GM12892 (cell line): Measurements from ENCODE around the gene CRIM1.

Experiments used
- POLR2A ChIP-seq: IDR thresholded peaks from 2 replicates; pipeline ENCODE4 v1.6.1; 2011; ENCODE audit warnings: low read depth, low read length, control low read depth
- POLR2AphosphoS5 ChIP-seq: IDR thresholded peaks from 2 replicates; pipeline ENCODE4 v1.6.1; 2011; ENCODE audit warnings: low read depth, low read length, control low read depth
- TAF1 ChIP-seq: IDR thresholded peaks from 2 replicates; pipeline ENCODE4 v1.6.1; 2011; ENCODE audit warnings: low read depth, mild to moderate bottlenecking, control low read depth, low read length, borderline replicate concordance

- no peak for TF ChIP-seq POLR2A
- TF ChIP-seq TAF1: no peak
- TF ChIP-seq POLR2AphosphoS5: no peak
These were observed 94.4 kb downstream of the CRIM1 start for GRCh38 chr2:36449943-36450392.
